OCI-LY1 (cell line): Measurements from ENCODE around the gene PPP4R1.
A peak's percentile ranks its signal among the peaks of the same experiment; 100 is the strongest.

Experiments
- H2AFZ ChIP-seq: fragments of 200-600 bp; sonication (generic), shearing (Covaris generic); 2 replicates; pipeline ENCODE4 v1.6.0; 2014; ENCODE audit warnings: antibody characterized with exemption, mild to moderate bottlenecking, low read length
- H3F3A ChIP-seq: fragments of 200-600 bp; sonication (generic), shearing (Covaris generic); 2 replicates; pipeline ENCODE4 v1.6.0; 2014; ENCODE audit warnings: mild to moderate bottlenecking, antibody characterized with exemption, low read length, moderate library complexity; ENCODE audit not compliant: insufficient read depth
- H3K27ac ChIP-seq: fragments of 200-600 bp; sonication (generic); 2 replicates; pipeline ENCODE4 v1.5.1; 2014; ENCODE audit warnings: low read length, mixed run types, mild to moderate bottlenecking, low read depth; ENCODE audit not compliant: poor library complexity, severe bottlenecking
- H3K27me3 ChIP-seq: fragments of 200-600 bp; sonication (generic); 2 replicates; pipeline ENCODE4 v1.6.0; 2014; ENCODE audit warnings: antibody characterized with exemption, mild to moderate bottlenecking, low read length, moderate library complexity; ENCODE audit not compliant: insufficient read depth
- H3K36me3 ChIP-seq: fragments of 200-600 bp; sonication (generic); 2 replicates; pipeline ENCODE4 v1.6.1; 2014; ENCODE audit warnings: mild to moderate bottlenecking, antibody characterized with exemption, low read length, moderate library complexity, mixed read lengths; ENCODE audit not compliant: insufficient read depth
- H3K4me1 ChIP-seq: fragments of 200-600 bp; sonication (generic); 2 replicates; pipeline ENCODE4 v1.5.1; 2014; ENCODE audit warnings: mild to moderate bottlenecking, low read length, moderate library complexity; ENCODE audit not compliant: insufficient read depth, severe bottlenecking
- H3K4me2 ChIP-seq: fragments of 200-600 bp; sonication (generic), shearing (Covaris generic); 2 replicates; pipeline ENCODE4 v1.6.1; 2014; ENCODE audit warnings: low read length
- H3K4me3 ChIP-seq: fragments of 200-600 bp; sonication (generic); 2 replicates; pipeline ENCODE4 v1.5.1; 2014; ENCODE audit warnings: low read length, low read depth, mild to moderate bottlenecking, mixed read lengths; ENCODE audit not compliant: poor library complexity, severe bottlenecking
- H3K79me2 ChIP-seq: fragments of 200-600 bp; shearing (Covaris generic); 2 replicates; pipeline ENCODE4 v1.6.1; 2016; ENCODE audit warnings: mixed run types, low read length, mixed read lengths; ENCODE audit not compliant: insufficient read depth
- H3K9ac ChIP-seq: fragments of 200-600 bp; sonication (generic), shearing (Covaris generic); 2 replicates; pipeline ENCODE4 v1.6.1; 2014; ENCODE audit warnings: mild to moderate bottlenecking, low read length, mixed read lengths
- H3K9me2 ChIP-seq: fragments of 200-600 bp; sonication (generic), shearing (Covaris generic); 2 replicates; pipeline ENCODE4 v1.6.1; 2014; ENCODE audit warnings: low read depth, mild to moderate bottlenecking, low read length, mixed read lengths
- H3K9me3 ChIP-seq: fragments of 200-600 bp; shearing (Covaris generic); 2 replicates; pipeline ENCODE4 v1.6.1; 2014; ENCODE audit warnings: low read length, mixed read lengths
- H4K20me1 ChIP-seq: fragments of 200-600 bp; sonication (generic), shearing (Covaris generic); 2 replicates; pipeline ENCODE4 v1.6.0; 2016; ENCODE audit warnings: mild to moderate bottlenecking, low read length; ENCODE audit not compliant: insufficient read depth
- CTCF ChIP-seq: fragments of 200-600 bp; sonication (generic), shearing (Covaris generic); IDR thresholded peaks from 2 replicates; pipeline ENCODE4 v1.5.1; 2017; ENCODE audit warnings: mild to moderate bottlenecking, antibody characterized with exemption, low read length, moderate library complexity, mixed read lengths
- EZH2 ChIP-seq: fragments of 200-600 bp; sonication (generic), shearing (Covaris generic); IDR thresholded peaks from 2 replicates; pipeline ENCODE4 v1.8.0; 2017; ENCODE audit warnings: borderline replicate concordance, mixed run types, mild to moderate bottlenecking, antibody characterized with exemption, low read length, moderate library complexity, mixed read lengths

The PPP4R1 gene

GRCh38 chr18:9549405-9549804 is 65.0 kb downstream of the PPP4R1 start:
- H2AFZ ChIP-seq: no peak overlapping the region
- peaks cover 4% of the 10 kb centered on the region for H3K9me3 ChIP-seq
- H3K4me1 ChIP-seq: peaks cover 8% of the 10 kb centered on the region
- H3K27ac ChIP-seq: no peak overlapping the region
- no peaks in the 10 kb centered on the region for H3K9me2 ChIP-seq
- no peaks in the 10 kb centered on the region for H3K79me2 ChIP-seq
- no peak overlapping the region for H3K9ac ChIP-seq
- H4K20me1 ChIP-seq: no peaks in the 10 kb centered on the region
- no peaks in the 10 kb centered on the region for H3F3A ChIP-seq
- no peak overlapping the region for H3K4me3 ChIP-seq
- H3K36me3 ChIP-seq: peaks cover 65% of the 10 kb centered on the region
- no peaks in the 10 kb centered on the region for H3K27me3 ChIP-seq
- H3K4me2 ChIP-seq: no peak overlapping the region
- TF ChIP-seq CTCF (peak; percentile 75), EZH2 (no peak)

- Histone ChIP-seq H3K36me3 (peaks cover 52% of the 10 kb centered on the region), H3K27me3 (no peaks in the 10 kb centered on the region), H3K79me2 (no peaks in the 10 kb centered on the region)
These were observed 66.6 kb downstream of the PPP4R1 start for GRCh38 chr18:9547782-9548181.

GRCh38 chr18:9546468-9546867 is 67.9 kb downstream of the PPP4R1 start:
- H3K36me3 ChIP-seq: peaks cover 40% of the 10 kb centered on the region
- no peaks in the 10 kb centered on the region for H3F3A ChIP-seq
- no peak for TF ChIP-seq EZH2
- TF ChIP-seq CTCF: no peak
- no peaks in the 10 kb centered on the region for H4K20me1 ChIP-seq
- no peaks in the 10 kb centered on the region for H3K79me2 ChIP-seq
- H3K9me3 ChIP-seq: no peaks in the 10 kb centered on the region
- no peak overlapping the region for H3K27ac ChIP-seq
- H2AFZ ChIP-seq: no peak overlapping the region
- H3K4me1 ChIP-seq: peaks cover 8% of the 10 kb centered on the region
- no peak overlapping the region for H3K4me3 ChIP-seq
- H3K27me3 ChIP-seq: no peaks in the 10 kb centered on the region
- no peak overlapping the region for H3K4me2 ChIP-seq
- no peaks in the 10 kb centered on the region for H3K9me2 ChIP-seq
- H3K9ac ChIP-seq: no peak overlapping the region

More at GRCh38 chr18:9547782-9548181, 66.6 kb downstream of the PPP4R1 start:
- Histone ChIP-seq H3K4me3 (no peak overlapping the region), H4K20me1 (no peaks in the 10 kb centered on the region), H3F3A (no peaks in the 10 kb centered on the region), H3K4me1 (peaks cover 8% of the 10 kb centered on the region), H3K9me3 (peaks cover 3% of the 10 kb centered on the region), H3K4me2 (no peak overlapping the region), H2AFZ (no peak overlapping the region), H3K9me2 (no peaks in the 10 kb centered on the region), H3K27ac (no peak overlapping the region), H3K9ac (no peak overlapping the region)
- no peak for TF ChIP-seq EZH2
- no peak for TF ChIP-seq CTCF
